Keratinocyte (primary cell): Measurements from ENCODE around the gene CSNK1D. TPM values are rescaled to one million over a fixed set of nuclear protein-coding genes. Genes with fewer than 3 reads are reported as not detected.

Source experiments
- DNase-seq: peaks from one replicate; pipeline ENCODE4 v3.0.0-alpha.2; 2011; ENCODE audit warnings: low read depth, missing footprints, low spot score
- FAIRE-seq: peaks from 2 replicates; lab custom pipeline; 2011; peaks lifted over from hg19 to GRCh38; lab: Jason Lieb, UNC
- H2AFZ ChIP-seq: 2 replicates; pipeline ENCODE4 v1.6.0; 2012; ENCODE audit warnings: low read length, control low read depth, inconsistent platforms; ENCODE audit not compliant: control insufficient read depth
- H3K27ac ChIP-seq: 2 replicates; pipeline ENCODE4 v1.5.1; 2011; ENCODE audit warnings: low read length; ENCODE audit not compliant: control insufficient read depth, insufficient read depth
- H3K27me3 ChIP-seq: 3 replicates; pipeline ENCODE4 v1.6.0; 2011; ENCODE audit warnings: low read length; ENCODE audit not compliant: control insufficient read depth, insufficient read depth; ENCODE audit errors: extremely low read depth
- H3K36me3 ChIP-seq, 2 experiments: 2 replicates in 1 of 2; 3 replicates in 1 of 2; pipeline ENCODE4 v1.5.1; 2011; ENCODE audit warnings: low read length in 2 of 2, mild to moderate bottlenecking in 1 of 2; ENCODE audit not compliant: control insufficient read depth in 2 of 2, insufficient read depth in 2 of 2; ENCODE audit errors: extremely low read depth in 1 of 2
- H3K4me1 ChIP-seq: 3 replicates; pipeline ENCODE4 v1.5.1; 2011; ENCODE audit warnings: low read length; ENCODE audit not compliant: control insufficient read depth, insufficient read depth; ENCODE audit errors: extremely low read depth
- H3K4me2 ChIP-seq: 3 replicates; pipeline ENCODE4 v1.6.0; 2011; ENCODE audit warnings: low read depth, low read length; ENCODE audit not compliant: control insufficient read depth, insufficient read depth; ENCODE audit errors: extremely low read depth
- H3K4me3 ChIP-seq, 3 experiments: fragments of 200-600 bp in 1 of 3; sonication (generic) in 1 of 3; 2 replicates in 2 of 3; 3 replicates in 1 of 3; pipeline ENCODE4 v1.5.1; 2011 to 2016; ENCODE audit warnings: low read length in 3 of 3, mild to moderate bottlenecking in 3 of 3, control low read depth in 2 of 3, inconsistent platforms in 1 of 3, low read depth in 1 of 3, mixed read lengths in 1 of 3, mixed run types in 1 of 3, moderate library complexity in 1 of 3; ENCODE audit not compliant: control insufficient read depth in 2 of 3, insufficient read depth in 2 of 3; ENCODE audit errors: extremely low read depth in 1 of 3
- H3K79me2 ChIP-seq: 2 replicates; pipeline ENCODE4 v1.6.0; 2012; ENCODE audit warnings: low read length; ENCODE audit not compliant: control insufficient read depth, insufficient read depth
- H3K9ac ChIP-seq: 3 replicates; pipeline ENCODE4 v1.6.0; 2011; ENCODE audit warnings: low read length; ENCODE audit not compliant: control insufficient read depth, insufficient read depth; ENCODE audit errors: extremely low read depth
- H3K9me1 ChIP-seq: 3 replicates; pipeline ENCODE4 v1.6.0; 2011; ENCODE audit warnings: low read length; ENCODE audit not compliant: control insufficient read depth, insufficient read depth; ENCODE audit errors: extremely low read depth
- H3K9me3 ChIP-seq: 2 replicates; pipeline ENCODE4 v1.5.1; 2012; ENCODE audit warnings: low read depth, low read length; ENCODE audit not compliant: control insufficient read depth
- H4K20me1 ChIP-seq: 3 replicates; pipeline ENCODE4 v1.6.0; 2011; ENCODE audit warnings: low read length; ENCODE audit not compliant: control insufficient read depth, insufficient read depth; ENCODE audit errors: extremely low read depth
- CTCF ChIP-seq, 3 experiments: IDR thresholded peaks in 1 of 3; conservative IDR thresholded peaks in 1 of 3; optimal IDR thresholded peaks in 1 of 3; 2 replicates in 2 of 3; 3 replicates in 1 of 3; pipeline versions ENCODE3 to v1.5.1; 2011; ENCODE audit warnings: low read length in 3 of 3, mild to moderate bottlenecking in 3 of 3, moderate library complexity in 2 of 3, control low read depth in 1 of 3, inconsistent platforms in 1 of 3; ENCODE audit not compliant: insufficient read depth in 2 of 3; ENCODE audit errors: extremely low read depth in 1 of 3
- EZH2 ChIP-seq: IDR thresholded peaks from one replicate; pipeline ENCODE4 v1.6.1; 2012; ENCODE audit warnings: inconsistent platforms, mild to moderate bottlenecking, low read length, moderate library complexity
- dilution Hi-C: fragments of 300-500 bp; cut with MboI; formaldehyde crosslinking; loops from one replicate; pipeline ENCODE4 v1.7.0; 2020; ENCODE audit warnings: low sequenced_read_pairs; ENCODE audit not compliant: extremely low pct_ligation_motif_present
- polyA plus RNA-seq, 5 experiments: library from polyadenylated mRNA; depleted of rRNA in 3 of 5; stranded (reverse) in 3 of 5; stranded (forward) in 1 of 5; unstranded in 1 of 5; fragments of >200 nt; gene quantifications; 1 replicate in 1 of 5; 2 replicates in 3 of 5; 3 replicates in 1 of 5; pipeline versions ENCODE4 v1.2.1 to v1.2.3, GENCODE V29; 2011 to 2012; ENCODE audit warnings: missing spikeins in 2 of 5, low read depth in 1 of 5, low replicate concordance in 1 of 5

The CSNK1D gene
- polyA plus RNA-seq, 1 donor (not counting 4 experiments of a cell fraction or from before 2014, with no cell fraction given), result 86.0 TPM

GRCh38 chr17:82224666-82225065 lies 48.8 kb downstream of the CSNK1D start:
- Histone ChIP-seq H3K9me1 (no peaks in the 10 kb centered on the region), H4K20me1 (no peaks in the 10 kb centered on the region), H3K36me3 (no peaks in the 10 kb centered on the region), H3K79me2 (no peaks in the 10 kb centered on the region), H2AFZ (no peak overlapping the region), H3K27ac (no peak overlapping the region), H3K27me3 (no peaks in the 10 kb centered on the region), H3K4me1 (peaks cover 5% of the 10 kb centered on the region), H3K4me2 (no peak overlapping the region), H3K4me3 (no peak overlapping the region), H3K9ac (no peak overlapping the region), H3K9me3 (no peaks in the 10 kb centered on the region)
- FAIRE-seq (no peak), DNase-seq (no peak)
- dilution Hi-C loops, result no loop called here
- no peak for TF ChIP-seq EZH2
- no peak for TF ChIP-seq CTCF (optimal IDR thresholded peaks at IDR 0.05 in 1 of 3, IDR thresholded peaks at IDR 0.05 in 1 of 3, conservative IDR thresholded peaks at IDR 0.05 in 1 of 3; ENCODE audit: extremely low read depth in 1 of 3, insufficient read depth in 2 of 3, low read length in 3 of 3)

- H2AFZ ChIP-seq, result no peak overlapping the region
Observed at GRCh38 chr17:82223517-82223916, 50.0 kb downstream of the CSNK1D start.

More at GRCh38 chr17:82223517-82223916, 50.0 kb downstream of the CSNK1D start:
- Histone ChIP-seq H3K4me3 (no peak overlapping the region), H3K9me1 (no peaks in the 10 kb centered on the region), H3K4me1 (peaks cover 5% of the 10 kb centered on the region), H3K27me3 (no peaks in the 10 kb centered on the region), H3K27ac (no peak overlapping the region), H3K79me2 (no peaks in the 10 kb centered on the region), H3K9ac (no peak overlapping the region), H4K20me1 (no peaks in the 10 kb centered on the region), H3K4me2 (no peak overlapping the region), H3K36me3 (no peaks in the 10 kb centered on the region), H3K9me3 (no peaks in the 10 kb centered on the region)
- dilution Hi-C loops, result no loop called here
- FAIRE-seq (no peak), DNase-seq (no peak)
- TF ChIP-seq CTCF (optimal IDR thresholded peaks at IDR 0.05 in 1 of 3, IDR thresholded peaks at IDR 0.05 in 1 of 3, conservative IDR thresholded peaks at IDR 0.05 in 1 of 3; ENCODE audit: extremely low read depth in 1 of 3, insufficient read depth in 2 of 3, low read length in 3 of 3), result no peak
- TF ChIP-seq EZH2, result no peak
